Mesenchymal stem cell (in vitro differentiated cells and primary cell): ENCODE measurements around the gene FGF22.

Source experiments
- DNase-seq: peaks from one replicate; pipeline ENCODE4 v3.0.0-alpha.2; 2013
- H2AFZ ChIP-seq: one replicate; pipeline ENCODE4 v1.6.1; 2013; ENCODE audit warnings: low read depth, mild to moderate bottlenecking, control low read depth, inconsistent platforms, low read length, moderate library complexity
- H2AK5ac ChIP-seq: 2 replicates; pipeline ENCODE4 v1.6.1; 2013; ENCODE audit warnings: low read length, moderate library complexity, mild to moderate bottlenecking, inconsistent platforms; ENCODE audit not compliant: severe bottlenecking
- H2BK120ac ChIP-seq: one replicate; pipeline ENCODE4 v1.6.1; 2013; ENCODE audit warnings: low read depth, mild to moderate bottlenecking, inconsistent platforms, low read length, moderate library complexity
- H2BK12ac ChIP-seq, 2 experiments: one replicate each; pipeline ENCODE4 v1.6.1; 2013; ENCODE audit warnings: inconsistent platforms in 2 of 2, low read length in 2 of 2, mild to moderate bottlenecking in 2 of 2, moderate library complexity in 2 of 2, control low read depth in 1 of 2
- H2BK15ac ChIP-seq: one replicate; pipeline ENCODE4 v1.6.1; 2013; ENCODE audit warnings: mild to moderate bottlenecking, low read depth, inconsistent platforms; ENCODE audit not compliant: poor library complexity, severe bottlenecking
- H2BK5ac ChIP-seq: 2 replicates; pipeline ENCODE4 v1.6.1; 2013; ENCODE audit warnings: low read depth, mild to moderate bottlenecking, low read length, control low read depth, inconsistent platforms; ENCODE audit not compliant: poor library complexity, severe bottlenecking
- H3K14ac ChIP-seq, 2 experiments: one replicate each; pipeline ENCODE4 v1.6.1; 2013; ENCODE audit warnings: inconsistent platforms in 2 of 2, low read length in 2 of 2, control low read depth in 1 of 2, mild to moderate bottlenecking in 1 of 2, moderate library complexity in 1 of 2
- H3K18ac ChIP-seq, 2 experiments: one replicate each; pipeline ENCODE4 v1.6.1; 2013; ENCODE audit warnings: inconsistent platforms in 2 of 2, low read length in 2 of 2, control low read depth in 1 of 2, low read depth in 1 of 2, mild to moderate bottlenecking in 1 of 2
- H3K23ac ChIP-seq, 2 experiments: one replicate each; pipeline ENCODE4 v1.6.1; 2013; ENCODE audit warnings: inconsistent platforms in 2 of 2, low read length in 2 of 2, mild to moderate bottlenecking in 2 of 2, moderate library complexity in 2 of 2, control low read depth in 1 of 2
- H3K27ac ChIP-seq: 2 replicates; pipeline ENCODE4 v1.5.1; 2013; ENCODE audit warnings: mild to moderate bottlenecking, moderate library complexity, low read length, control low read depth, inconsistent platforms; ENCODE audit not compliant: poor library complexity, severe bottlenecking
- H3K27me3 ChIP-seq, 2 experiments: 2 replicates each; pipeline versions ENCODE4 v1.6.1 to v1.7.0; 2013; ENCODE audit warnings: low read length in 2 of 2, mild to moderate bottlenecking in 2 of 2, moderate library complexity in 2 of 2, control low read depth in 1 of 2, inconsistent platforms in 1 of 2; ENCODE audit not compliant: control insufficient read depth in 1 of 2, insufficient read depth in 1 of 2
- H3K36me3 ChIP-seq, 2 experiments: 2 replicates each; pipeline versions ENCODE4 v1.6.1 to v1.7.0; 2013; ENCODE audit warnings: low read length in 2 of 2, control low read depth in 1 of 2, inconsistent platforms in 1 of 2, low read depth in 1 of 2, mild to moderate bottlenecking in 1 of 2; ENCODE audit not compliant: insufficient read depth in 2 of 2, control insufficient read depth in 1 of 2
- H3K4ac ChIP-seq, 2 experiments: one replicate each; pipeline ENCODE4 v1.6.1; 2013; ENCODE audit warnings: inconsistent platforms in 2 of 2, low read length in 2 of 2, mild to moderate bottlenecking in 2 of 2, moderate library complexity in 2 of 2, control low read depth in 1 of 2, low read depth in 1 of 2
- H3K4me1 ChIP-seq: 2 replicates; pipeline ENCODE4 v1.6.1; 2013; ENCODE audit warnings: low read depth, low read length, control low read depth; ENCODE audit not compliant: control insufficient read depth, insufficient read depth
- H3K4me2 ChIP-seq: 2 replicates; pipeline ENCODE4 v1.6.1; 2013; ENCODE audit warnings: low read length, mild to moderate bottlenecking, inconsistent platforms; ENCODE audit not compliant: poor library complexity, severe bottlenecking
- H3K4me3 ChIP-seq, 2 experiments: 2 replicates each; pipeline versions ENCODE4 v1.5.1 to v1.7.0; 2013; ENCODE audit warnings: low read length in 2 of 2, mild to moderate bottlenecking in 2 of 2, control low read depth in 1 of 2, low read depth in 1 of 2; ENCODE audit not compliant: insufficient read depth in 1 of 2
- H3K79me1 ChIP-seq: replicated peaks from 2 replicates; pipeline ENCODE4 v1.6.1; 2013; ENCODE audit warnings: mild to moderate bottlenecking, control low read depth, low read length, inconsistent platforms; ENCODE audit not compliant: poor library complexity, severe bottlenecking
- H3K9ac ChIP-seq: 2 replicates; pipeline ENCODE4 v1.7.0; 2013; ENCODE audit warnings: mild to moderate bottlenecking, low read length, moderate library complexity
- H3K9me3 ChIP-seq: 2 replicates; pipeline ENCODE4 v1.7.0; 2013; ENCODE audit warnings: mild to moderate bottlenecking, low read length; ENCODE audit not compliant: control insufficient read depth
- H4K8ac ChIP-seq: one replicate; pipeline ENCODE4 v1.6.1; 2013; ENCODE audit warnings: inconsistent platforms, mild to moderate bottlenecking, low read length, moderate library complexity
- H4K91ac ChIP-seq: one replicate; pipeline ENCODE4 v1.6.1; 2013; ENCODE audit warnings: mild to moderate bottlenecking, low read length, inconsistent platforms
- WGBS: methylation state at CpG from one replicate; pipeline ENCODE4 v1.1.7; 2013; ENCODE audit warnings: mixed read lengths; 5-methylcytosine and 5-hydroxymethylcytosine counted together

Gene FGF22

DNA sequence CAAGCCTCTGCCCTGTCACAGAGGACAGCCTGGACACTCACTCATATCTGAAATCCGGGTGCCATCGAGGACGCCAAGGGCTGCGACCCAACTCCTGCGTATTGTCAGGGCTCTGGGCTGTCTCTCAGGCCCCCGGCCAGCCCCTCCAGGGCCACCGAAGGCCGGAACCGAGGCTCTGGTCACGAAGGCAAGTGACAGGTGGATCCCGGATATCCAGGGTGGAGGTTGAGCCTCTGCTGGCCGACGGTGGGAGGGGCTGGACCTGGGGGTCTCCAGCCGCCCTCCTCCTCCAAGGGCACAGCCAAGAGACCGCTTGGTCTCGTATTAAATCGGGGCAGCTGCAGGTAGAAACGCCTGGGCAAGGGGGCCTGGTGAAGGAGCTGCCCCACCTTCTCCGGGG, 17.9 kb downstream of the FGF22 start:
- Histone ChIP-seq H3K9ac (no peak overlapping the region), H3K9me3 (no peaks in the 10 kb centered on the region), H3K4me1 (peaks cover 48% of the 10 kb centered on the region), H2BK5ac (no peak overlapping the region), H3K36me3 (peaks cover 10 to 82% of the 10 kb centered on the region in 2 experiments), H3K27me3 (no peaks in the 10 kb centered on the region), H3K4me2 (no peak overlapping the region), H3K18ac (no peak overlapping the region), H2AFZ (no peak overlapping the region), H3K27ac (no peak overlapping the region), H3K4me3 (no peak overlapping the region), H3K4ac (no peak overlapping the region), H3K23ac (no peak overlapping the region), H3K79me1 (no peaks in the 10 kb centered on the region), H2BK120ac (no peak overlapping the region), H4K8ac (no peak overlapping the region), H2BK12ac (no peak overlapping the region), H2AK5ac (no peak overlapping the region), H4K91ac (no peak overlapping the region), H2BK15ac (no peak overlapping the region), H3K14ac (no peak overlapping the region)
- no peak for DNase-seq
- WGBS: 93% methylated on average over 19 of the region's 19 CpGs

DNA sequence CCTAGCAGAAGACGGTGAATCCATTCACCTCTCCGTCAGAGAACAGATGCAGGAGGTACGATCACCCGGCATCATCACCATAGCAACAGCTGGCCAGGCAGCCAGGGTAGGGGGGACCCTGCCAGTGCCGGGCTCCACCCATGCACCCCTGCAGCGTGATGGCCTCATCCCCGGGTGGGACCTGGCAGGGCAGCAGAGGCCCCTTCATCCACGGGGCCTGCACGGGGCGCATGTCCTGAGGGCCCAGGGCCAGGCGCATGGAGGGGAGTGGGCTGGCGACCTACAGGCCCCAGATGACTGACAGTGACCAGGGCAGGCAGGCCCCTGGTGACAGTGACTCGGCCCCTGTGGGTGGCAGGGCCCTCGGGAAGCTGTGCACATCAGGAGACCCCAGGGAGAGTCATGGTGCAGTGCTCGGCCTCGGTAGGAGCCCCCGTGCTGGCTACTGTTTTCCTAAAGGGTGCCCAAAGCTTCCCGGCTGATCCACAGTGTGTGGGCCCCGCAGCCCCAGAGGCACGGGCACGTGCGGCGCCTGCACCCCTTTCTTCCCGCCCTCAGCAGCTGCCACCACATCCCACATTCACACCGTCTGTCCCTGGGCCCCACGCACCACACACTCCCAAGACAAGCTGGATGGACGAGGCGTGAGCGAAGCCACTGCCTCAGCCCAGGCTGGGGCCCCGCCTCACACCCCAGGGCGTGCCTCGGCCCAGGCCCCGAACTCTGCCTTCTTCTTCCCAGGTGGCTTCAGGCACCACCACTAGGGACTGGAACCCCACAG, 18.6 kb downstream of the FGF22 start:
- H3K4me3 ChIP-seq: no peak overlapping the region
- H2BK5ac ChIP-seq: no peak overlapping the region
- no peaks in the 10 kb centered on the region for H3K79me1 ChIP-seq
- H3K4ac ChIP-seq: no peak overlapping the region
- 96% methylated on average over 33 of the region's 33 CpGs for WGBS
- H3K23ac ChIP-seq: no peak overlapping the region
- no peaks in the 10 kb centered on the region for H3K27me3 ChIP-seq
- H3K36me3 ChIP-seq: peaks cover 9 to 75% of the 10 kb centered on the region in 2 experiments
- no peak overlapping the region for H3K18ac ChIP-seq
- H3K14ac ChIP-seq: no peak overlapping the region
- H3K27ac ChIP-seq: no peak overlapping the region
- H3K9ac ChIP-seq: no peak overlapping the region
- no peak overlapping the region for H2BK120ac ChIP-seq
- no peak overlapping the region for H4K91ac ChIP-seq
- peak overlapping the region; percentile 35 for H4K8ac ChIP-seq
- no peak overlapping the region for H2BK15ac ChIP-seq
- H3K4me1 ChIP-seq: peaks cover 48% of the 10 kb centered on the region
- no peak for DNase-seq
- H3K9me3 ChIP-seq: no peaks in the 10 kb centered on the region
- no peak overlapping the region for H2AFZ ChIP-seq
- no peak overlapping the region for H2BK12ac ChIP-seq
- no peak overlapping the region for H2AK5ac ChIP-seq
- H3K4me2 ChIP-seq: no peak overlapping the region

DNA sequence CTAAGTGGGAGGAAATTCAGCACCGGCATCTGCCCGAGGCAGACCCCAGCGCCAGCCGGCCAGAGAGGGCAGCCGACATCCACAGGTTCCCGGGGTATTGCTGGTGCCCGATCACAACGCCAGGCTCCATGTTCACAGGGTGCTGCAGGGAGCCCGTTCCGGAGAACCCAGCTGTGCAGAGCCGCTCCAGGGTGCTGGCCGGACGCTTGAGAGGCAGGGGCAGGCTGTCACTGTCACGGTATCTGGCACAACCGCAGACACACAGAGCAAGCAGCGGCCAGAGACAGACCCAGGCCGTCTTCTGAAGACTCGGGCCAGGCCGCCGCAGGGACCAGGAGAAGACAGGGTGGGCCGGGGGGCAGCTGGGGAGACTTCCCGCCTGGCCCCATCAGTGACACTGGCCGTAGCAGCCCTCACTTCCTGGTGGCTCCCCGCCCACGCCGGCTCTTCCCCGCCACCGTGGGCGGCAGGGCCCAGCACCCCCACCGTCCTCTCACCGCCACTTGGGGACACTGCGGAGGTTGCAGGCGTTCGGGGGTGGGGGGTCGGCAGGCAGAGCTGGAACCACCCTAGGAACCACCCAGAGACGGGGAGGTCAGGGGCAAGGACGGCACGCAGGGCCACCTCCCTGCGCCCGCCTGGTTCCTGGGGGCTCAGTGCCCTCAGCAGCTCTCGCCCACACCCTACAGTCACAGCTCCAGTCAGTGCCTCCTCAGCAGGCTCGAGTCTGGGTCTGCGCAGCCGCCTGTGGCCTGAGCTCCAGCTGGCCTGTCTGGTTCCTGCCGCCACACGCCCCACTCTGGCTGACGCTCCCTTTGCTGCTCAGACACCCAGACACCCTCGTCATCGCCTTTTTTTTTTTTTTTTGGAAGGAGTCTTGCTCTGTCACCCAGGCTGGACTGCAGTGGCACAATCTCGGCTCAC, 19.5 kb downstream of the FGF22 start:
- no peak overlapping the region for H3K9ac ChIP-seq
- H3K4ac ChIP-seq: no peak overlapping the region
- peaks cover 1% of the 10 kb centered on the region for H3K79me1 ChIP-seq
- H3K36me3 ChIP-seq: peaks cover under 1 to 66% of the 10 kb centered on the region in 2 experiments
- no peak for DNase-seq
- H3K14ac ChIP-seq: no peak overlapping the region
- peak overlapping the region in 1 of 2 experiments; percentile 28 for H2BK12ac ChIP-seq
- H3K4me1 ChIP-seq: peaks cover 53% of the 10 kb centered on the region
- H3K4me2 ChIP-seq: no peak overlapping the region
- H3K4me3 ChIP-seq: no peak overlapping the region
- no peak overlapping the region for H2BK15ac ChIP-seq
- WGBS: 93% methylated on average over 45 of the region's 50 CpGs
- H3K9me3 ChIP-seq: no peaks in the 10 kb centered on the region
- peak overlapping the region; percentile 30 for H4K91ac ChIP-seq
- no peak overlapping the region for H4K8ac ChIP-seq
- no peak overlapping the region for H3K27ac ChIP-seq
- no peaks in the 10 kb centered on the region for H3K27me3 ChIP-seq
- H2BK120ac ChIP-seq: no peak overlapping the region
- H3K23ac ChIP-seq: peak overlapping the region in 1 of 2 experiments; percentile 50
- no peak overlapping the region for H2AK5ac ChIP-seq
- no peak overlapping the region for H2BK5ac ChIP-seq
- H2AFZ ChIP-seq: no peak overlapping the region
- H3K18ac ChIP-seq: no peak overlapping the region
